Prostate gland (tissue), 2 donors: ENCODE results near the gene GAK.

ENCODE experiments used
- CTCF ChIP-seq, 4 experiments: fragments of 200-600 bp in 2 of 4; fragments of 450-650 bp in 2 of 4; sonication (generic) in 2 of 4; IDR thresholded peaks; 1 replicate in 3 of 4; 2 replicates in 1 of 4; pipeline ENCODE4 v1.5.1; 2016 to 2019; ENCODE audit warnings: antibody characterized with exemption in 4 of 4, mild to moderate bottlenecking in 2 of 4, moderate library complexity in 2 of 4
- POLR2AphosphoS5 ChIP-seq: sonication (generic); formaldehyde crosslinking; IDR thresholded peaks from one replicate; pipeline ENCODE4 v1.6.1; 2017; ENCODE audit warnings: antibody characterized with exemption

- TF ChIP-seq CTCF (IDR thresholded peaks at IDR 0.05) (no peak), POLR2AphosphoS5 (no peak)
Measured at GRCh38 chr4:827209-828081, 104.7 kb downstream of the GAK start.
